ENCODE results near the gene SLC16A4. TPM values are rescaled to one million over a fixed set of nuclear protein-coding genes. Genes with fewer than 3 reads are reported as not detected.
"Not testable (repeated sequence)": the region's sequence is repeated elsewhere in the genome, so short reads cannot be mapped to it uniquely, and the experiment has no call there.

The SLC16A4 gene
- total RNA-seq, 1 donor from 2014 or later = 0.96 TPM

GRCh38 chr1:110404401-110404800 is 13.6 kb upstream of the SLC16A4 start:
- no peak for TF ChIP-seq CTCF (conservative IDR thresholded peaks at IDR 0.05)
- Mint-ChIP-seq H3K27ac (ENCODE audit: unreplicated experiment) (no peak overlapping the region), H3K4me3 (peak overlapping the region; percentile 74), H3K4me1 (peaks cover 25% of the 10 kb centered on the region), H3K9me3 (no peaks in the 10 kb centered on the region), H3K27me3 (ENCODE audit: low read depth) (no peaks in the 10 kb centered on the region), H3K36me3 (ENCODE audit: low read depth) (peaks cover 5% of the 10 kb centered on the region)
- no peak for DNase-seq (ENCODE audit: low read depth, low spot score)

- peaks cover 25% of the 10 kb centered on the region for H3K4me1 Mint-ChIP-seq
- no peaks in the 10 kb centered on the region for H3K27me3 Mint-ChIP-seq (ENCODE audit: low read depth)
Observed at GRCh38 chr1:110403805-110404204, 13.0 kb upstream of the SLC16A4 start.

GRCh38 chr1:110396259-110396958 is 5.6 kb upstream of the SLC16A4 start:
- not testable (repeated sequence) for DNase-seq (ENCODE audit: low read depth, low spot score); H3K9me3 Mint-ChIP-seq; H3K27me3 Mint-ChIP-seq (ENCODE audit: low read depth); H3K27ac Mint-ChIP-seq (ENCODE audit: unreplicated experiment); H3K4me3 Mint-ChIP-seq
- peaks cover 16% of the 10 kb centered on the region for H3K4me1 Mint-ChIP-seq
- H3K36me3 Mint-ChIP-seq (ENCODE audit: low read depth) = peaks cover 17% of the 10 kb centered on the region

More at GRCh38 chr1:110403805-110404204, 13.0 kb upstream of the SLC16A4 start:
- no peak for DNase-seq (ENCODE audit: low read depth, low spot score)
- Mint-ChIP-seq H3K4me3 (peak overlapping the region; percentile 74), H3K27ac (ENCODE audit: unreplicated experiment) (no peak overlapping the region), H3K36me3 (ENCODE audit: low read depth) (peaks cover 5% of the 10 kb centered on the region), H3K9me3 (no peaks in the 10 kb centered on the region)
- no peak for TF ChIP-seq CTCF (conservative IDR thresholded peaks at IDR 0.05)

- H3K27ac Mint-ChIP-seq (ENCODE audit: unreplicated experiment) = no peak overlapping the region
- H3K27me3 Mint-ChIP-seq (ENCODE audit: low read depth) = no peaks in the 10 kb centered on the region
- TF ChIP-seq CTCF (conservative IDR thresholded peaks at IDR 0.05) = no peak
- H3K4me3 Mint-ChIP-seq = no peak overlapping the region
- H3K4me1 Mint-ChIP-seq = peaks cover 32% of the 10 kb centered on the region
- no peaks in the 10 kb centered on the region for H3K9me3 Mint-ChIP-seq
- no peak for DNase-seq (ENCODE audit: low read depth, low spot score)
- H3K36me3 Mint-ChIP-seq (ENCODE audit: low read depth) = peaks cover 14% of the 10 kb centered on the region
Observed at GRCh38 chr1:110394493-110394820, 3.6 kb upstream of the SLC16A4 start.

GRCh38 chr1:110393691-110394492 is 3.1 kb upstream of the SLC16A4 start:
- Mint-ChIP-seq H3K4me3 (no peak overlapping the region), H3K9me3 (no peaks in the 10 kb centered on the region), H3K36me3 (ENCODE audit: low read depth) (peaks cover 14% of the 10 kb centered on the region), H3K4me1 (peaks cover 32% of the 10 kb centered on the region), H3K27me3 (ENCODE audit: low read depth) (no peaks in the 10 kb centered on the region), H3K27ac (ENCODE audit: unreplicated experiment) (peak overlapping the region; percentile 17)
- no peak for TF ChIP-seq CTCF (conservative IDR thresholded peaks at IDR 0.05)
- DNase-seq (ENCODE audit: low read depth, low spot score) = no peak

- Mint-ChIP-seq H3K36me3 (ENCODE audit: low read depth) (peaks cover 12% of the 10 kb centered on the region), H3K27ac (ENCODE audit: unreplicated experiment) (peak overlapping the region; percentile 17), H3K27me3 (ENCODE audit: low read depth) (no peaks in the 10 kb centered on the region), H3K4me1 (peaks cover 32% of the 10 kb centered on the region), H3K4me3 (no peak overlapping the region), H3K9me3 (no peaks in the 10 kb centered on the region)
- DNase-seq (ENCODE audit: low read depth, low spot score) = no peak
- no peak for TF ChIP-seq CTCF (conservative IDR thresholded peaks at IDR 0.05)
Observed at GRCh38 chr1:110393286-110393685, 2.5 kb upstream of the SLC16A4 start.
